ENCODE results near the gene OR52E8. TPM values are rescaled to one million over a fixed set of nuclear protein-coding genes. Genes with fewer than 3 reads are reported as not detected.

Gene OR52E8
- total RNA-seq, 2 experiments from 2014 or later = not detected

GRCh38 chr11:5833446-5833845, 24.0 kb downstream of the OR52E8 start:
- Mint-ChIP-seq H3K4me3 (no peak overlapping the region), H3K9me3 (no peaks in the 10 kb centered on the region), H3K27me3 (peaks cover 19% of the 10 kb centered on the region), H3K27ac (no peak overlapping the region), H3K4me1 (ENCODE audit: low read depth) (no peaks in the 10 kb centered on the region), H3K36me3 (ENCODE audit: low read depth) (no peaks in the 10 kb centered on the region)
- H3K27me3 ChIP-seq (ENCODE audit: control insufficient read depth in 1 of 2, insufficient read depth in 2 of 2, low read length in 2 of 2) = no peaks in the 10 kb centered on the region
- H3K36me3 ChIP-seq (ENCODE audit: insufficient read depth, low read length) = no peaks in the 10 kb centered on the region
- CTCF ChIA-PET = no interaction called here
- DNase-seq (no peak), ATAC-seq (ENCODE audit: poor library complexity) (no peak)
- H3K27ac ChIP-seq (ENCODE audit: low read depth in 1 of 2, low read length in 2 of 2) = no peak overlapping the region
- no peaks in the 10 kb centered on the region for H3K4me1 ChIP-seq (ENCODE audit: insufficient read depth, low read length)
- POLR2A ChIA-PET = no interaction called here
- TF ChIP-seq CTCF (IDR thresholded peaks at IDR 0.05) = no peak
- intact Hi-C loops (cut with DNase I, micrococcal nuclease) = no loop called here
- H3K4me3 ChIP-seq (ENCODE audit: low read length) = no peak overlapping the region
- H3K9me3 ChIP-seq (ENCODE audit: control insufficient read depth in 1 of 2, insufficient read depth in 1 of 2, low read length in 2 of 2) = no peaks in the 10 kb centered on the region

GRCh38 chr11:5831196-5831829, 26.2 kb downstream of the OR52E8 start:
- Histone ChIP-seq H3K4me1 (ENCODE audit: insufficient read depth, low read length) (no peaks in the 10 kb centered on the region), H3K36me3 (ENCODE audit: insufficient read depth, low read length) (no peaks in the 10 kb centered on the region), H3K27me3 (ENCODE audit: control insufficient read depth in 1 of 2, insufficient read depth in 2 of 2, low read length in 2 of 2) (peaks cover 2 to 3% of the 10 kb centered on the region in 2 experiments), H3K27ac (ENCODE audit: low read depth in 1 of 2, low read length in 2 of 2) (no peak overlapping the region), H3K4me3 (ENCODE audit: low read length) (no peak overlapping the region), H3K9me3 (ENCODE audit: control insufficient read depth in 1 of 2, insufficient read depth in 1 of 2, low read length in 2 of 2) (no peaks in the 10 kb centered on the region)
- peaks cover 18% of the 10 kb centered on the region for H3K27me3 Mint-ChIP-seq
- no peak for DNase-seq
- intact Hi-C loops (cut with DNase I, micrococcal nuclease) = no loop called here
- H3K36me3 Mint-ChIP-seq (ENCODE audit: low read depth) = no peaks in the 10 kb centered on the region
- CTCF ChIA-PET = no interaction called here
- TF ChIP-seq CTCF (IDR thresholded peaks at IDR 0.05) = no peak
- ATAC-seq (ENCODE audit: poor library complexity) = no peak
- no peak overlapping the region for H3K4me3 Mint-ChIP-seq
- H3K4me1 Mint-ChIP-seq (ENCODE audit: low read depth) = no peaks in the 10 kb centered on the region
- H3K9me3 Mint-ChIP-seq = no peaks in the 10 kb centered on the region
- POLR2A ChIA-PET = interaction anchor here (0.6 kb wide), 1 partner anchor 14 kb away, joined by 3 read pairs; no protein-coding TSS in a partner anchor
- no peak overlapping the region for H3K27ac Mint-ChIP-seq

- no peak for ATAC-seq (ENCODE audit: poor library complexity)
Observed at GRCh38 chr11:5818245-5818886, 39.1 kb downstream of the OR52E8 start.

More at GRCh38 chr11:5818245-5818886, 39.1 kb downstream of the OR52E8 start:
- Mint-ChIP-seq H3K27me3 (no peaks in the 10 kb centered on the region), H3K9me3 (no peaks in the 10 kb centered on the region), H3K27ac (no peak overlapping the region), H3K4me3 (peak overlapping the region; percentile 84), H3K36me3 (ENCODE audit: low read depth) (no peaks in the 10 kb centered on the region), H3K4me1 (ENCODE audit: low read depth) (peaks cover 9% of the 10 kb centered on the region)
- Histone ChIP-seq H3K27me3 (ENCODE audit: control insufficient read depth in 1 of 2, insufficient read depth in 2 of 2, low read length in 2 of 2) (no peaks in the 10 kb centered on the region), H3K9me3 (ENCODE audit: control insufficient read depth in 1 of 2, insufficient read depth in 1 of 2, low read length in 2 of 2) (no peaks in the 10 kb centered on the region), H3K4me1 (ENCODE audit: insufficient read depth, low read length) (no peaks in the 10 kb centered on the region), H3K27ac (ENCODE audit: low read depth in 1 of 2, low read length in 2 of 2) (no peak overlapping the region), H3K4me3 (ENCODE audit: low read length) (peak overlapping the region; percentile 19), H3K36me3 (ENCODE audit: insufficient read depth, low read length) (no peaks in the 10 kb centered on the region)
- peak in 2 of 14 experiments; percentile 4 to 8 for DNase-seq
- intact Hi-C loops (cut with DNase I, micrococcal nuclease) = no loop called here
- TF ChIP-seq CTCF (IDR thresholded peaks at IDR 0.05) = no peak
- ChIA-PET CTCF (no interaction called here), POLR2A (no interaction called here)
